Pancreas (tissue), 10 donors: ENCODE data around the gene KRT7. TPM values are rescaled to one million over a fixed set of nuclear protein-coding genes. Genes with fewer than 3 reads are reported as not detected.

Experiments used
- ATAC-seq, 4 donors: fragments of 200-7000 bp; cut with Tn5 transposase; one replicate each; pipeline versions ENCODE4 v1.8.0 to v1.9.1; 2020; ENCODE audit warnings: mild to moderate bottlenecking in 4 of 4, moderate library complexity in 4 of 4
- DNase-seq, 6 donors: peaks; one replicate each; pipeline ENCODE4 v3.0.0-alpha.2; 2020
- FAIRE-seq: peaks from 2 replicates; lab custom pipeline; 2012; peaks lifted over from hg19 to GRCh38; lab: Jason Lieb, UNC
- H3K27ac ChIP-seq, 4 donors: fragments of 200-600 bp; sonication (generic); 1 replicate in 3 of 4; 2 replicates in 1 of 4; pipeline versions ENCODE4 v1.5.0 to v1.8.0; 2020
- H3K27me3 ChIP-seq, 4 donors: fragments of 200-600 bp; one replicate each; pipeline ENCODE4 v1.8.0; 2021
- H3K36me3 ChIP-seq, 3 donors: fragments of 200-600 bp; sonication (generic) in 1 of 3; one replicate each; pipeline versions ENCODE4 v1.5.0 to v1.8.0; 2020 to 2021
- H3K4me1 ChIP-seq, 3 donors: fragments of 200-600 bp; one replicate each; pipeline ENCODE4 v1.8.0; 2021
- H3K4me3 ChIP-seq, 4 donors: fragments of 200-600 bp; sonication (generic) in 2 of 4; one replicate each; pipeline versions ENCODE4 v1.5.0 to v1.8.0; 2020 to 2021
- H3K9me3 ChIP-seq, 4 donors: fragments of 200-600 bp; one replicate each; pipeline ENCODE4 v1.8.0; 2021
- CTCF ChIP-seq, 4 donors: fragments of 200-600 bp; sonication (generic) in 3 of 4; IDR thresholded peaks; one replicate each; pipeline versions ENCODE4 v1.5.0 to v1.8.0; 2021; ENCODE audit warnings: antibody characterized with exemption in 4 of 4
- WGBS, 2 donors: extraction: QIAGEN DNeasy Blood & Tissue Kit; methylation state at CpG; one replicate each; pipeline ENCODE4 v1.1.7; 2013; 5-methylcytosine and 5-hydroxymethylcytosine counted together
- intact Hi-C, 3 donors: fragments of 100-400 bp; cut with DNase I; formaldehyde crosslinking; loops; one replicate each; pipeline versions ENCODE4 v1.11.1 to v1.14.2; 2022
- polyA plus RNA-seq, 2 donors: library from polyadenylated mRNA; stranded (reverse); fragments of 200-250 nt; gene quantifications; one replicate each; pipeline ENCODE4 v1.2.3, GENCODE V29; 2013
- total RNA-seq, 6 donors: library from RNA; stranded (reverse); fragmentation: NEBNext Ultra II Directional in 4 of 6; extraction: Animal tissue kit (Norgen Biotek cat#: 25700) in 4 of 6; gene quantifications; one replicate each; pipeline versions ENCODE4 v1.2.1 to v1.2.4, GENCODE V29; 2021 to 2023
- donor health status: healthy with polysubstance abuse.
- donor health status: DM: no; HTN: no; CAD: no; lungs with moderate emphysema.
- donor health status: DM: no; HTN: no; CAD: no.
- donor health status: control.
- donor health status: control.
- donor health status: Bipolar disorder and iron deficiency.
- donor health status: DM: yes; HTN: yes; CAD: no.
- donor health status: DM: no; HTN: no; CAD: no.
- donor health status: DM: no; HTN: no; CAD: no.
- donor health status: DM: yes; HTN: yes; CAD: no.

KRT7 gene
- total and polyA plus RNA-seq, 8 donors, result 57.5 to 336 (median 116) TPM

- no peaks in the 10 kb centered on the region for H3K27me3 ChIP-seq
- no peaks in the 10 kb centered on the region for H3K9me3 ChIP-seq
- intact Hi-C loops, result no loop called here
- 64 to 73% methylated on average over 7 of the region's 7 CpGs for WGBS, 2 donors
- H3K4me1 ChIP-seq, result peaks cover 67 to 72% (median 69%) of the 10 kb centered on the region in 3 donors
- H3K36me3 ChIP-seq, result no peaks in the 10 kb centered on the region
- ATAC-seq (no peak), DNase-seq (no peak), FAIRE-seq (no peak)
- H3K27ac ChIP-seq, result peak overlapping the region; percentile 80 to 96 (median 92)
- TF ChIP-seq CTCF (IDR thresholded peaks at IDR 0.05), result no peak
- peak overlapping the region in 2 of 4 donors; percentile 6 to 43 for H3K4me3 ChIP-seq
These were observed 13.0 kb downstream of the KRT7 start for GRCh38 chr12:52245962-52246569.

- intact Hi-C loops, result no loop called here
- peak; percentile 76 to 93 (median 86) for DNase-seq
- 21 to 25% methylated on average over 10 of the region's 10 CpGs for WGBS, 2 donors
- Histone ChIP-seq H3K4me3 (peak overlapping the region in 2 of 4 donors; percentile 6 to 43), H3K27ac (peak overlapping the region; percentile 80 to 96 (median 92)), H3K36me3 (no peaks in the 10 kb centered on the region), H3K9me3 (no peaks in the 10 kb centered on the region), H3K27me3 (no peaks in the 10 kb centered on the region), H3K4me1 (peaks cover 69 to 72% (median 70%) of the 10 kb centered on the region in 3 donors)
- ATAC-seq, result peak; percentile 62 to 76 (median 68)
- FAIRE-seq, result no peak
- no peak for TF ChIP-seq CTCF (IDR thresholded peaks at IDR 0.05)
These were observed 13.9 kb downstream of the KRT7 start for GRCh38 chr12:52246720-52247621.

GRCh38 chr12:52247622-52248540, 14.8 kb downstream of the KRT7 start:
- 22% methylated on average over 10 of the region's 10 CpGs for WGBS, 2 donors
- peak overlapping the region in 1 of 4 donors; percentile 43 for H3K4me3 ChIP-seq
- no peaks in the 10 kb centered on the region for H3K9me3 ChIP-seq
- peak overlapping the region; percentile 80 to 96 (median 92) for H3K27ac ChIP-seq
- DNase-seq (peak in 4 of 6 donors; percentile 31 to 51 (median 42)), FAIRE-seq (no peak), ATAC-seq (no peak)
- TF ChIP-seq CTCF (IDR thresholded peaks at IDR 0.05), result no peak
- H3K36me3 ChIP-seq, result no peaks in the 10 kb centered on the region
- H3K27me3 ChIP-seq, result no peaks in the 10 kb centered on the region
- peaks cover 64 to 71% (median 69%) of the 10 kb centered on the region in 3 donors for H3K4me1 ChIP-seq
- intact Hi-C loops, result no loop called here

- H3K27ac ChIP-seq, result peak overlapping the region; percentile 80 to 96 (median 92)
- no peaks in the 10 kb centered on the region for H3K27me3 ChIP-seq
- intact Hi-C loops, result no loop called here
- H3K4me1 ChIP-seq, result peaks cover 55 to 62% (median 60%) of the 10 kb centered on the region in 3 donors
- DNase-seq, result peak; percentile 81 to 95 (median 92)
- no peaks in the 10 kb centered on the region for H3K9me3 ChIP-seq
- FAIRE-seq, result no peak
- no peaks in the 10 kb centered on the region for H3K36me3 ChIP-seq
- peak overlapping the region in 2 of 4 donors; percentile 15 to 43 for H3K4me3 ChIP-seq
- peak; percentile 53 to 73 (median 66) for ATAC-seq
- 65 to 67% methylated on average over 16 to 18 of the region's 18 CpGs for WGBS, 2 donors
- no peak for TF ChIP-seq CTCF (IDR thresholded peaks at IDR 0.05)
These were observed 15.8 kb downstream of the KRT7 start for GRCh38 chr12:52248541-52249461.
